ENCODE data around the gene RGPD4. TPM values are rescaled to one million over a fixed set of nuclear protein-coding genes. Genes with fewer than 3 reads are reported as not detected.
"Not testable (repeated sequence)": the region's sequence is repeated elsewhere in the genome, so short reads cannot be mapped to it uniquely, and the experiment has no call there.

RGPD4 gene
- total RNA-seq (2014; rRNA removed; shearing (Covaris generic)): not detected in 2 replicates

DNA sequence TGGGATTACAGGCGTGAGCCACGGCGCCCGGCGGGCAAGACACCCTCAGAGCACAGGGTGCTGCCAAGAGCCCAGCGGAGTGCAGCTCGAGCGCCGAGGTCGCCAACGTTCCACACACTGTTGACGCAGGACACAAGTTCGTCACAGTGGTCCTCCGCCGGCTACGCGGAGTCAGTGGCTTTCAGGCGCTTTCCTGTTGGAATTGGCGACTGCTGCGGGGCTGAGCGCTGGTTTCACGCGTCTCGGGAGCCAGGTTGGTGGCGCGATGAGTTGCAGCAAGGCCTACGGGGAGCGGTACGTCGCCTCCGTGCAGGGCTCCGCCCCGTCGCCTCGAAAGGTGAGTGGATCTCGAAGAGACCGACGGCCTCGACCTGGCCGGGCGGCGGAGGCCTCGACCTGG lies at the start of gene RGPD4:
Gene RGPD4, plus strand, starts transcription at position 144 of the 400 bp plus-strand sequence. Its CDS starts 122 bp downstream, at position 266.
- H3K36me3 ChIP-seq; DNase-seq (ENCODE audit: low read depth in 1 of 2, low spot score in 2 of 2); H3K27me3 ChIP-seq (replicated peaks): not testable (repeated sequence)

GRCh38 chr2:107777974-107778373 lies 48.7 kb upstream of the RGPD4 start:
- no peaks in the 10 kb centered on the region for H3K27me3 ChIP-seq (replicated peaks)
- no peaks in the 10 kb centered on the region for H3K9me3 ChIP-seq (replicated peaks)
- no peak overlapping the region for H3K4me3 ChIP-seq
- no peaks in the 10 kb centered on the region for H3K36me3 ChIP-seq
- no peaks in the 10 kb centered on the region for H3K4me1 ChIP-seq (replicated peaks)
- no peak for DNase-seq (ENCODE audit: low read depth in 1 of 2, low spot score in 2 of 2)
- no peak overlapping the region for H3K27ac ChIP-seq

More for the DNA sequence above, at the start of gene RGPD4:
- not testable (repeated sequence) for H3K4me1 ChIP-seq (replicated peaks); H3K9me3 ChIP-seq (replicated peaks); H3K27ac ChIP-seq; H3K4me3 ChIP-seq

GRCh38 chr2:107785756-107786155 lies 40.9 kb upstream of the RGPD4 start:
- no peaks in the 10 kb centered on the region for H3K4me1 ChIP-seq (replicated peaks)
- no peak for DNase-seq (ENCODE audit: low read depth in 1 of 2, low spot score in 2 of 2)
- no peak overlapping the region for H3K4me3 ChIP-seq

DNA sequence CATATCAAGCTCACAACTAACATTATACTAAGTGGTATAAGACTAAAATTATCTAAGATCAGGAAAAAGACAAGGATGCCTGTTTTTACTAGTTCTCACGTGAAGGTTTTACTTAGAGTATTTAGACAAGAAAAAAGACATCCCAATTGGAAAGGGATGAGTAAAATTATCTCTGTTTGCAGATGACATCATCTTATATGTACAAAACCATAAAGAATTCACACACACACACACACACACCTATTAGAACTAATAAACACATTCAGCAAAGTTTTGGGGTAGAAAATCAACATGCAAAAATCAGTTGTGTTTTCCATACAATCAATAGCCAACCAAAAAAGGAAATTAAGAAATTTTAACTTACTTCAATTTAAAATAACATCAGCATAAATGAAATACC lies 35.9 kb upstream of the RGPD4 start:
- Histone ChIP-seq H3K4me1 (replicated peaks) (no peaks in the 10 kb centered on the region), H3K4me3 (no peak overlapping the region), H3K27ac (no peak overlapping the region), H3K9me3 (replicated peaks) (no peaks in the 10 kb centered on the region), H3K27me3 (replicated peaks) (no peaks in the 10 kb centered on the region), H3K36me3 (no peaks in the 10 kb centered on the region)
- no peak for DNase-seq (ENCODE audit: low read depth in 1 of 2, low spot score in 2 of 2)

More at GRCh38 chr2:107785756-107786155, 40.9 kb upstream of the RGPD4 start:
- Histone ChIP-seq H3K27me3 (replicated peaks) (no peaks in the 10 kb centered on the region), H3K27ac (no peak overlapping the region), H3K36me3 (no peaks in the 10 kb centered on the region), H3K9me3 (replicated peaks) (no peaks in the 10 kb centered on the region)

GRCh38 chr2:107801498-107801897 lies 25.2 kb upstream of the RGPD4 start:
- no peak for DNase-seq (ENCODE audit: low read depth in 1 of 2, low spot score in 2 of 2)
- Histone ChIP-seq H3K4me1 (replicated peaks) (no peaks in the 10 kb centered on the region), H3K27ac (no peak overlapping the region), H3K9me3 (replicated peaks) (no peaks in the 10 kb centered on the region), H3K27me3 (replicated peaks) (no peaks in the 10 kb centered on the region), H3K4me3 (no peak overlapping the region), H3K36me3 (no peaks in the 10 kb centered on the region)

- H3K4me3 ChIP-seq: no peak overlapping the region
- H3K27me3 ChIP-seq (replicated peaks): no peaks in the 10 kb centered on the region
- H3K36me3 ChIP-seq: no peaks in the 10 kb centered on the region
- H3K9me3 ChIP-seq (replicated peaks): no peaks in the 10 kb centered on the region
- no peak overlapping the region for H3K27ac ChIP-seq
- peaks cover 5% of the 10 kb centered on the region; the same call in 1 of the 2 replicates for H3K4me1 ChIP-seq (replicated peaks)
- no peak for DNase-seq (ENCODE audit: low read depth in 1 of 2, low spot score in 2 of 2)
These were observed 21.8 kb upstream of the RGPD4 start for GRCh38 chr2:107804608-107805498.

GRCh38 chr2:107806901-107807300 lies 19.8 kb upstream of the RGPD4 start:
- DNase-seq (ENCODE audit: low read depth in 1 of 2, low spot score in 2 of 2): no peak
- Histone ChIP-seq H3K4me3 (no peak overlapping the region), H3K27ac (no peak overlapping the region), H3K36me3 (no peaks in the 10 kb centered on the region), H3K4me1 (replicated peaks) (peaks cover 13% of the 10 kb centered on the region), H3K27me3 (replicated peaks) (no peaks in the 10 kb centered on the region), H3K9me3 (replicated peaks) (no peaks in the 10 kb centered on the region)

- Histone ChIP-seq H3K27me3 (replicated peaks) (no peaks in the 10 kb centered on the region), H3K9me3 (replicated peaks) (no peaks in the 10 kb centered on the region), H3K4me1 (replicated peaks) (peaks cover 13% of the 10 kb centered on the region), H3K36me3 (no peaks in the 10 kb centered on the region), H3K27ac (no peak overlapping the region), H3K4me3 (no peak overlapping the region)
- DNase-seq (ENCODE audit: low read depth in 1 of 2, low spot score in 2 of 2): no peak
These were observed 18.7 kb upstream of the RGPD4 start for GRCh38 chr2:107807988-107808387.

DNA sequence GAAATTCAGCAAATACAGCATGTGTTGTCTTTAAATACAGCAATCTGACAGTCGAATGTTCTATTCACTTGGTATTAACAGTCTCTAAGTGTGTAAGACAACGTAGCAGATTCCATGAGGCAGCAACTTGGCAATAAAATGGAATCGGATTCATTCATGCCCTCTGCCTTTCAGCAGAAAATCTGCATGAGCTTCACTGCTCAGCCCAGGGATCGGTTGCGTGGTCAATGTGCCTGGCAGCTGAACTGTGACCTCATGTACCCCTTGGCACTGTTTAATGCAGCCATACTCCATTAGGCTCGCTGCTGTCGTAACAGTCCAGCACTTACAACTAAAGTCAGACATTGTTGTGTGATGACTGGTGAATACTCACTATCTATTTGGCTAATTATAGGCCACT lies 17.7 kb upstream of the RGPD4 start:
- Histone ChIP-seq H3K9me3 (replicated peaks) (no peaks in the 10 kb centered on the region), H3K27me3 (replicated peaks) (no peaks in the 10 kb centered on the region), H3K4me1 (replicated peaks) (peaks cover 13% of the 10 kb centered on the region), H3K36me3 (no peaks in the 10 kb centered on the region), H3K4me3 (no peak overlapping the region), H3K27ac (no peak overlapping the region)
- DNase-seq (ENCODE audit: low read depth in 1 of 2, low spot score in 2 of 2): peak in 1 of 2 experiments; percentile 3

DNA sequence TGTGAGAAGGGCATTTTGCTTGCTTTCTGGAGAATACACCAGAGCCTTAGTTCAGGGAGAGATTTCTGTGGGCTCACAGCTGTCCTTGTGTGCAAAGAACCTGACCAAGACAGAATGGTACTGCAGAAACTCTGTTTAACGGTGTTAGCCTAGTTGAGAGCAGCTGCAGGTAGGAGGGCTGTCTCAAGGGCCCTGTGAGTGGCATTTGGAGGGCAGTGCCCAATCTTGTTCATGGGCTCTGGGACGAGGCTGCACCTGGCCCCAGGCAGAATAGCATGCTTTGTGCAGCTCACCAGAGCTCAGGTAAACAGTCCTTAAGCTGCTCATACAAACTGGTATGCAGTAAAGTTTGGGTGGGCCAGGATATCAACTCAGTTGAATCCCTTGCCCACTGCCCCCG lies 16.9 kb upstream of the RGPD4 start:
- H3K4me1 ChIP-seq (replicated peaks): peaks cover 13% of the 10 kb centered on the region
- no peaks in the 10 kb centered on the region for H3K9me3 ChIP-seq (replicated peaks)
- H3K27ac ChIP-seq: no peak overlapping the region
- no peak for DNase-seq (ENCODE audit: low read depth in 1 of 2, low spot score in 2 of 2)
- H3K27me3 ChIP-seq (replicated peaks): no peaks in the 10 kb centered on the region
- no peak overlapping the region for H3K4me3 ChIP-seq
- no peaks in the 10 kb centered on the region for H3K36me3 ChIP-seq

- Histone ChIP-seq H3K27ac (no peak overlapping the region), H3K27me3 (replicated peaks) (no peaks in the 10 kb centered on the region), H3K9me3 (replicated peaks) (no peaks in the 10 kb centered on the region), H3K36me3 (no peaks in the 10 kb centered on the region), H3K4me1 (replicated peaks) (peaks cover 13% of the 10 kb centered on the region), H3K4me3 (no peak overlapping the region)
- DNase-seq (ENCODE audit: low read depth in 1 of 2, low spot score in 2 of 2): no peak
These were observed 16.0 kb upstream of the RGPD4 start for GRCh38 chr2:107810734-107811133.

GRCh38 chr2:107811411-107811810 lies 15.3 kb upstream of the RGPD4 start:
- DNase-seq (ENCODE audit: low read depth in 1 of 2, low spot score in 2 of 2): peak in 1 of 2 experiments; percentile 24
- Histone ChIP-seq H3K27ac (no peak overlapping the region), H3K4me1 (replicated peaks) (peaks cover 13% of the 10 kb centered on the region), H3K27me3 (replicated peaks) (no peaks in the 10 kb centered on the region), H3K4me3 (no peak overlapping the region), H3K9me3 (replicated peaks) (no peaks in the 10 kb centered on the region), H3K36me3 (no peaks in the 10 kb centered on the region)

DNA sequence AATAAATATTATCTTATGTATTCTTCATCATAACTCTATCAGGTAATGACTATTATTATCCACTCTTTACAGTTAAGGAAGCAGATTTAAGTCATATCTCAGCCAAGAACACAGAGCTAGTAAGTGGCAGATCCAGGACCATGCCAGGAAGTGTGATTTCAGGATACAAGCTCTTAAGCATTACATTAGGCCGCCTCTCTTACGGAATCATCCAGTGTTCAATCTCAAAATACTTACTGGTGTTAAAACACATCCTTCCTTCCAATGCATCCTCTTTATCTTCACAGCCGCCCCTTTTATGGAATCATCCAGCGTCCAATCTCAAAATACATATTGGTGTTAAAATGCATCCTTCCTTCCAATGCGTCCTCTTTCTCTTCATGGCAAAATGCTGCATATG lies 14.7 kb upstream of the RGPD4 start:
- H3K9me3 ChIP-seq (replicated peaks): no peaks in the 10 kb centered on the region
- no peak overlapping the region for H3K4me3 ChIP-seq
- no peaks in the 10 kb centered on the region for H3K27me3 ChIP-seq (replicated peaks)
- no peaks in the 10 kb centered on the region for H3K36me3 ChIP-seq
- H3K4me1 ChIP-seq (replicated peaks): peaks cover 13% of the 10 kb centered on the region
- no peak overlapping the region for H3K27ac ChIP-seq
- DNase-seq (ENCODE audit: low read depth in 1 of 2, low spot score in 2 of 2): no peak

GRCh38 chr2:107817378-107817777 lies 9.3 kb upstream of the RGPD4 start:
- Histone ChIP-seq H3K9me3 (replicated peaks) (no peaks in the 10 kb centered on the region), H3K36me3 (no peaks in the 10 kb centered on the region), H3K27ac (no peak overlapping the region), H3K27me3 (replicated peaks) (no peaks in the 10 kb centered on the region), H3K4me3 (no peak overlapping the region), H3K4me1 (replicated peaks) (no peaks in the 10 kb centered on the region)
- DNase-seq (ENCODE audit: low read depth in 1 of 2, low spot score in 2 of 2): no peak
